ENCODE measurements around the gene IQSEC1. TPM values are rescaled to one million over a fixed set of nuclear protein-coding genes. Genes with fewer than 3 reads are reported as not detected.

Gene IQSEC1
- total RNA-seq, 1 donor from 2014 or later: 29.5 TPM

GRCh38 chr3:13109516-13109915 is 36.3 kb upstream of the IQSEC1 start:
- no peak overlapping the region for H3K4me3 Mint-ChIP-seq (ENCODE audit: unreplicated experiment)
- FAIRE-seq: no peak
- peaks cover 8% of the 10 kb centered on the region for H3K4me1 Mint-ChIP-seq (ENCODE audit: low read depth, unreplicated experiment)

GRCh38 chr3:13108861-13109260 is 35.6 kb upstream of the IQSEC1 start:
- H3K27me3 ChIP-seq (ENCODE audit: insufficient read depth, low read length): no peaks in the 10 kb centered on the region
- no peak overlapping the region for H3K4me3 ChIP-seq (ENCODE audit: insufficient read depth, low read depth, low read length)
- H3K36me3 Mint-ChIP-seq (ENCODE audit: low read depth, unreplicated experiment): peaks cover 3% of the 10 kb centered on the region
- no peaks in the 10 kb centered on the region for H3K79me2 ChIP-seq (ENCODE audit: insufficient read depth, low read length)
- no peak overlapping the region for H3K4me2 ChIP-seq (ENCODE audit: low read length)
- no peak overlapping the region for H3K9ac ChIP-seq (ENCODE audit: low read length)
- FAIRE-seq (no peak), DNase-seq (ENCODE audit: low read depth) (no peak)
- TF ChIP-seq EZH2 (IDR thresholded peaks at IDR 0.05; ENCODE audit: insufficient read depth, low read length): no peak
- TF ChIP-seq CTCF (IDR thresholded peaks at IDR 0.05; ENCODE audit: insufficient read depth, low read depth, low read length): no peak
- no peaks in the 10 kb centered on the region for H3K4me1 ChIP-seq (ENCODE audit: insufficient read depth, low read length)
- no peak overlapping the region for H2AFZ ChIP-seq (ENCODE audit: low read depth, low read length)
- H3K9me3 ChIP-seq (ENCODE audit: insufficient read depth, low read depth, low read length): no peaks in the 10 kb centered on the region
- no peaks in the 10 kb centered on the region for H4K20me1 ChIP-seq (ENCODE audit: insufficient read depth, low read length)
- H3K27me3 Mint-ChIP-seq (ENCODE audit: low read depth, unreplicated experiment): peaks cover 20% of the 10 kb centered on the region
- no peak overlapping the region for H3K27ac Mint-ChIP-seq (ENCODE audit: unreplicated experiment)
- H3K9me3 Mint-ChIP-seq (ENCODE audit: unreplicated experiment): peaks cover 5% of the 10 kb centered on the region
- H3K27ac ChIP-seq (ENCODE audit: low read depth, low read length): no peak overlapping the region
- H3K4me1 Mint-ChIP-seq (ENCODE audit: low read depth, unreplicated experiment): peaks cover 8% of the 10 kb centered on the region
- no peaks in the 10 kb centered on the region for H3K36me3 ChIP-seq (ENCODE audit: insufficient read depth, low read length)
- H3K4me3 Mint-ChIP-seq (ENCODE audit: unreplicated experiment): no peak overlapping the region

More at GRCh38 chr3:13109516-13109915, 36.3 kb upstream of the IQSEC1 start:
- peaks cover 20% of the 10 kb centered on the region for H3K27me3 Mint-ChIP-seq (ENCODE audit: low read depth, unreplicated experiment)
- H3K9me3 Mint-ChIP-seq (ENCODE audit: unreplicated experiment): peaks cover 5% of the 10 kb centered on the region
- no peak for DNase-seq (ENCODE audit: low read depth)
- Histone ChIP-seq H3K27ac (ENCODE audit: low read depth, low read length) (no peak overlapping the region), H4K20me1 (ENCODE audit: insufficient read depth, low read length) (no peaks in the 10 kb centered on the region), H2AFZ (ENCODE audit: low read depth, low read length) (no peak overlapping the region), H3K4me2 (ENCODE audit: low read length) (no peak overlapping the region), H3K79me2 (ENCODE audit: insufficient read depth, low read length) (no peaks in the 10 kb centered on the region), H3K4me1 (ENCODE audit: insufficient read depth, low read length) (no peaks in the 10 kb centered on the region), H3K36me3 (ENCODE audit: insufficient read depth, low read length) (no peaks in the 10 kb centered on the region), H3K4me3 (ENCODE audit: insufficient read depth, low read depth, low read length) (no peak overlapping the region), H3K9ac (ENCODE audit: low read length) (no peak overlapping the region), H3K9me3 (ENCODE audit: insufficient read depth, low read depth, low read length) (no peaks in the 10 kb centered on the region), H3K27me3 (ENCODE audit: insufficient read depth, low read length) (no peaks in the 10 kb centered on the region)
- no peak for TF ChIP-seq CTCF (IDR thresholded peaks at IDR 0.05; ENCODE audit: insufficient read depth, low read depth, low read length)
- TF ChIP-seq EZH2 (IDR thresholded peaks at IDR 0.05; ENCODE audit: insufficient read depth, low read length): no peak
- peaks cover 3% of the 10 kb centered on the region for H3K36me3 Mint-ChIP-seq (ENCODE audit: low read depth, unreplicated experiment)
- H3K27ac Mint-ChIP-seq (ENCODE audit: unreplicated experiment): no peak overlapping the region

DNA sequence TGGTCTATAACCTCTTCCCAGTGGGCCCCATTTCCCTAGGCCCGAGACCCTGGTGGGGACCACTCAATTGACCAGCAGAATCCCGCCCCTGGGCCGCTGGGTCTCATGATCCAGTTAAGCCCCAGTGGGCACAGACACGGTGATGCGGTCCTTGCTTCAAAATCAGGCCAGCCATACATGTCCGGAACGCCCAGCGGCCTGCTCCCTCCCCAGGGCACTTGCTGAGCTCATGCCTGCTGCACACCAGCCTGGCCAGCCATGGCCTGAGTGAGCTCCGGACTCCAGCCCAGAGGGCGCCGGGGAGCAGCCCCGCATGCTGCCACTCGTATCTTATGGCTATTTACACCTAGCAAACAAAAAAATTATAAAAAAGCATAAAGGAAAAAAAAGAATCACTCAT is 34.4 kb upstream of the IQSEC1 start:
- FAIRE-seq (no peak), DNase-seq (ENCODE audit: low read depth) (no peak)
- no peaks in the 10 kb centered on the region for H3K4me1 ChIP-seq (ENCODE audit: insufficient read depth, low read length)
- H3K27me3 Mint-ChIP-seq (ENCODE audit: low read depth, unreplicated experiment): peaks cover 18% of the 10 kb centered on the region
- TF ChIP-seq CTCF (IDR thresholded peaks at IDR 0.05; ENCODE audit: insufficient read depth, low read depth, low read length): no peak
- no peak for TF ChIP-seq EZH2 (IDR thresholded peaks at IDR 0.05; ENCODE audit: insufficient read depth, low read length)
- H3K9me3 ChIP-seq (ENCODE audit: insufficient read depth, low read depth, low read length): no peaks in the 10 kb centered on the region
- H3K27me3 ChIP-seq (ENCODE audit: insufficient read depth, low read length): no peaks in the 10 kb centered on the region
- no peaks in the 10 kb centered on the region for H4K20me1 ChIP-seq (ENCODE audit: insufficient read depth, low read length)
- H3K36me3 Mint-ChIP-seq (ENCODE audit: low read depth, unreplicated experiment): peaks cover 3% of the 10 kb centered on the region
- H3K9ac ChIP-seq (ENCODE audit: low read length): no peak overlapping the region
- no peaks in the 10 kb centered on the region for H3K79me2 ChIP-seq (ENCODE audit: insufficient read depth, low read length)
- H3K4me3 Mint-ChIP-seq (ENCODE audit: unreplicated experiment): no peak overlapping the region
- H2AFZ ChIP-seq (ENCODE audit: low read depth, low read length): no peak overlapping the region
- H3K4me3 ChIP-seq (ENCODE audit: insufficient read depth, low read depth, low read length): no peak overlapping the region
- peaks cover 8% of the 10 kb centered on the region for H3K4me1 Mint-ChIP-seq (ENCODE audit: low read depth, unreplicated experiment)
- no peak overlapping the region for H3K27ac Mint-ChIP-seq (ENCODE audit: unreplicated experiment)
- H3K27ac ChIP-seq (ENCODE audit: low read depth, low read length): no peak overlapping the region
- H3K9me3 Mint-ChIP-seq (ENCODE audit: unreplicated experiment): peaks cover 5% of the 10 kb centered on the region
- no peak overlapping the region for H3K4me2 ChIP-seq (ENCODE audit: low read length)
- H3K36me3 ChIP-seq (ENCODE audit: insufficient read depth, low read length): no peaks in the 10 kb centered on the region
